RWPE1 (cell line): ENCODE data around the gene B3GNT5.

Source experiments
- CTCF ChIA-PET: fragments of 350-600 bp; sonication (Branson Sonifier 250); formaldehyde crosslinking; extraction: SDS; loops from one replicate; lab custom pipeline; 2021; lab: Yijun Ruan, JAX
- POLR2A ChIA-PET: fragments of 400-600 bp; formaldehyde crosslinking; extraction: SDS; loops from one replicate; lab custom pipeline; 2020; ENCODE audit warnings: antibody characterized with exemption; ENCODE audit not compliant: low non-redundant PET; lab: Yijun Ruan, JAX
- DNase-seq: peaks from one replicate; pipeline ENCODE4 v3.0.0; 2012; ENCODE audit warnings: low spot score
- H3K27ac ChIP-seq: fragments of 450-650 bp; 2 replicates; pipeline ENCODE4 v1.5.1; 2017
- CTCF ChIP-seq: fragments of 450-650 bp; conservative IDR thresholded peaks from 2 replicates; pipeline ENCODE4 v1.5.1; 2017; ENCODE audit warnings: low read depth, mild to moderate bottlenecking

The B3GNT5 gene

GRCh38 chr3:183211352-183211751 lies 41.7 kb upstream of the B3GNT5 start:
- TF ChIP-seq CTCF, result no peak
- no peak overlapping the region for H3K27ac ChIP-seq
- CTCF ChIA-PET, result no interaction called here
- POLR2A ChIA-PET, result no interaction called here
- DNase-seq, result no peak

GRCh38 chr3:183212096-183212495 lies 41.0 kb upstream of the B3GNT5 start:
- ChIA-PET POLR2A (no interaction called here), CTCF (no interaction called here)
- H3K27ac ChIP-seq, result no peak overlapping the region
- DNase-seq, result no peak
- TF ChIP-seq CTCF, result no peak

- no peak for TF ChIP-seq CTCF
- no peak overlapping the region for H3K27ac ChIP-seq
- ChIA-PET CTCF (no interaction called here), POLR2A (no interaction called here)
- no peak for DNase-seq
Measured at GRCh38 chr3:183212565-183212964, 40.5 kb upstream of the B3GNT5 start.

GRCh38 chr3:183213415-183214276 lies 39.4 kb upstream of the B3GNT5 start:
- ChIA-PET POLR2A (no interaction called here), CTCF (interaction anchor here (0.6 kb wide), 1 partner anchor 236 kb away, joined by 4 read pairs; no protein-coding TSS in a partner anchor)
- DNase-seq, result no peak
- no peak for TF ChIP-seq CTCF
- no peak overlapping the region for H3K27ac ChIP-seq

GRCh38 chr3:183214277-183214612 lies 38.8 kb upstream of the B3GNT5 start:
- no peak overlapping the region for H3K27ac ChIP-seq
- no peak for DNase-seq
- CTCF ChIA-PET, result interaction anchor here (0.6 kb wide), 1 partner anchor 235 kb away, joined by 4 read pairs; no protein-coding TSS in a partner anchor
- TF ChIP-seq CTCF, result no peak
- POLR2A ChIA-PET, result no interaction called here

GRCh38 chr3:183215591-183216202 lies 37.4 kb upstream of the B3GNT5 start:
- TF ChIP-seq CTCF, result no peak
- ChIA-PET CTCF (interaction anchor here (0.7 kb wide), 1 partner anchor 112 kb away, joined by 4 read pairs; no protein-coding TSS in a partner anchor), POLR2A (no interaction called here)
- H3K27ac ChIP-seq, result no peak overlapping the region
- DNase-seq, result no peak
